ENCODE data around the gene CWF19L1. TPM values are rescaled to one million over a fixed set of nuclear protein-coding genes. Genes with fewer than 3 reads are reported as not detected.
A peak's percentile ranks its signal among the peaks of the same experiment; 100 is the strongest.

CWF19L1 gene
- total and polyA plus RNA-seq, 2 of the 13 experiments (the other 11 are each of a cell fraction or from before 2014, with no cell fraction given), result 13.6 to 42.1 TPM

DNA sequence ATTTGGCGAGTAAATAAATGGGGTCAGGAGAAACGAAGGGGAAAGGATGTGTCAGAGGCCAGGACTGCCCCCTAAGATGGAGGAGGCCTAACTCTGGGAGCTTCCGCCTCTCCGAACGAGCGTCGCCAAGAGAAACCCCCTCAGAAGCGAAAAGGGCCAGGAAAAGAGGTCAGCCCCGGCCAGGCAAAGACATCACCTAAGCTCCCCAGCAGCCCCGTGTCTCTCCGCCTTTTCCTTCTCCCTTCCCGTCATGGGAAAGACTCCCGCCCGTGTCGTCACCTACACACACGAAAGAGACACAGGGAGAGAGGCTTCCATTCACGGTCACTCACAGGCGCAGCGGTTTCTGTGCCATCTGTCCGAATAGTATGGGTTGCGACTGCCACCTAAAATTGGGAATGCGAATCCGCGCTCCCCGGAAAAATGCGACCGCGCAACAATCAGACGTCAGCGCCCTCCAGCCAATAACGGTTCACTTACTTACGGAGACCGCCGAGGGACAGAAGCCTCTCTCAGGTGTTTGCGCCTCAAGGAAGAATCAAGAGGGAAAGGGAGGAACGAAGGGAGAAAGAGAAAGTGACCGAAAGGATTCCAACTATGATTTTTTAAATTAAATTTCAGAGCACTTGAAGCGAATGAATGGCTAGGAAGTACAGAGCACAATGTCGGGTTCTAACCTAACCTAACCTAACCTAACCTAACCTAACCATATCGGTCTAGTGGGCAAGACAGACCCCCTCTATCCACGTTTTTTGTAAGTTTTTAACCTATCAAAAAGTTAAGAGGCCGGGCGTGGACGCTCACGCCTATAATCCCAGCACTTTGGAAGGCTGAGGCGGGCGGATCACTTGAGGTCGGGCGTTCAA is at the start of gene CWF19L1 (continued):
- TF ChIP-seq TEAD2 (CRISPR knock-in tag; IDR thresholded peaks at IDR 0.05), result no peak
- no peak for TF ChIP-seq ZNF839 (CRISPR knock-in tag; IDR thresholded peaks at IDR 0.05; ENCODE audit: borderline replicate concordance)
- TF ChIP-seq RBAK (CRISPR knock-in tag; IDR thresholded peaks at IDR 0.05), result no peak
- TF ChIP-seq, protein P1, sequence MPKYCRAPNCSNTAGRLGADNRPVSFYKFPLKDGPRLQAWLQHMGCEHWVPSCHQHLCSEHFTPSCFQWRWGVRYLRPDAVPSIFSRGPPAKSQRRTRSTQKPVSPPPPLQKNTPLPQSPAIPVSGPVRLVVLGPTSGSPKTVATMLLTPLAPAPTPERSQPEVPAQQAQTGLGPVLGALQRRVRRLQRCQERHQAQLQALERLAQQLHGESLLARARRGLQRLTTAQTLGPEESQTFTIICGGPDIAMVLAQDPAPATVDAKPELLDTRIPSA (CRISPR knock-in tag; IDR thresholded peaks at IDR 0.05; ENCODE audit: borderline replicate concordance), result no peak
- no peak for TF ChIP-seq KLF9 (CRISPR knock-in tag; IDR thresholded peaks at IDR 0.05; ENCODE audit: low read depth)
- TF ChIP-seq, protein P2, sequence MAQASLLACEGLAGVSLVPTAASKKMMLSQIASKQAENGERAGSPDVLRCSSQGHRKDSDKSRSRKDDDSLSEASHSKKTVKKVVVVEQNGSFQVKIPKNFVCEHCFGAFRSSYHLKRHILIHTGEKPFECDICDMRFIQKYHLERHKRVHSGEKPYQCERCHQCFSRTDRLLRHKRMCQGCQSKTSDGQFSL (CRISPR knock-in tag; IDR thresholded peaks at IDR 0.05), result no peak
- TF ChIP-seq ZBTB3 (CRISPR knock-in tag; IDR thresholded peaks at IDR 0.05; ENCODE audit: borderline replicate concordance, low read depth), result no peak
- TF ChIP-seq ZNF530 (CRISPR knock-in tag; IDR thresholded peaks at IDR 0.05; ENCODE audit: low read depth), result no peak
- TF ChIP-seq ZBTB7B (CRISPR knock-in tag; IDR thresholded peaks at IDR 0.05), result no peak
- TF ChIP-seq ZSCAN9 (CRISPR knock-in tag; IDR thresholded peaks at IDR 0.05; ENCODE audit: borderline replicate concordance), result peak; percentile 42; the same call in 1 of the 2 replicates
- TF ChIP-seq ZNF674 (CRISPR knock-in tag; IDR thresholded peaks at IDR 0.05; ENCODE audit: low read depth), result no peak
- 0 out of 2 replicates have a peak, but pooled peaks have one; percentile 43 for TF ChIP-seq ZKSCAN8 (CRISPR knock-in tag; IDR thresholded peaks at IDR 0.05; ENCODE audit: borderline replicate concordance)
- TF ChIP-seq, protein P3, sequence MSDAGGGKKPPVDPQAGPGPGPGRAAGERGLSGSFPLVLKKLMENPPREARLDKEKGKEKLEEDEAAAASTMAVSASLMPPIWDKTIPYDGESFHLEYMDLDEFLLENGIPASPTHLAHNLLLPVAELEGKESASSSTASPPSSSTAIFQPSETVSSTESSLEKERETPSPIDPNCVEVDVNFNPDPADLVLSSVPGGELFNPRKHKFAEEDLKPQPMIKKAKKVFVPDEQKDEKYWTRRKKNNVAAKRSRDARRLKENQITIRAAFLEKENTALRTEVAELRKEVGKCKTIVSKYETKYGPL (CRISPR knock-in tag; IDR thresholded peaks at IDR 0.05), result no peak
- no peak for TF ChIP-seq ZMYM3 (CRISPR knock-in tag; IDR thresholded peaks at IDR 0.05)
- no peak for TF ChIP-seq ZNF224 (CRISPR knock-in tag; IDR thresholded peaks at IDR 0.05)
- TF ChIP-seq ESRRA (CRISPR knock-in tag; IDR thresholded peaks at IDR 0.05; ENCODE audit: low read depth), result no peak
- no peak for TF ChIP-seq PAX8 (CRISPR knock-in tag; IDR thresholded peaks at IDR 0.05; ENCODE audit: borderline replicate concordance)
- TF ChIP-seq, protein P4, sequence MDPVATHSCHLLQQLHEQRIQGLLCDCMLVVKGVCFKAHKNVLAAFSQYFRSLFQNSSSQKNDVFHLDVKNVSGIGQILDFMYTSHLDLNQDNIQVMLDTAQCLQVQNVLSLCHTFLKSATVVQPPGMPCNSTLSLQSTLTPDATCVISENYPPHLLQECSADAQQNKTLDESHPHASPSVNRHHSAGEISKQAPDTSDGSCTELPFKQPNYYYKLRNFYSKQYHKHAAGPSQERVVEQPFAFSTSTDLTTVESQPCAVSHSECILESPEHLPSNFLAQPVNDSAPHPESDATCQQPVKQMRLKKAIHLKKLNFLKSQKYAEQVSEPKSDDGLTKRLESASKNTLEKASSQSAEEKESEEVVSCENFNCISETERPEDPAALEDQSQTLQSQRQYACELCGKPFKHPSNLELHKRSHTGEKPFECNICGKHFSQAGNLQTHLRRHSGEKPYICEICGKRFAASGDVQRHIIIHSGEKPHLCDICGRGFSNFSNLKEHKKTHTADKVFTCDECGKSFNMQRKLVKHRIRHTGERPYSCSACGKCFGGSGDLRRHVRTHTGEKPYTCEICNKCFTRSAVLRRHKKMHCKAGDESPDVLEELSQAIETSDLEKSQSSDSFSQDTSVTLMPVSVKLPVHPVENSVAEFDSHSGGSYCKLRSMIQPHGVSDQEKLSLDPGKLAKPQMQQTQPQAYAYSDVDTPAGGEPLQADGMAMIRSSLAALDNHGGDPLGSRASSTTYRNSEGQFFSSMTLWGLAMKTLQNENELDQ (CRISPR knock-in tag; IDR thresholded peaks at IDR 0.05; ENCODE audit: borderline replicate concordance), result no peak
- TF ChIP-seq ZNF557 (CRISPR knock-in tag; IDR thresholded peaks at IDR 0.05), result no peak
- TF ChIP-seq ZNF878 (CRISPR knock-in tag; IDR thresholded peaks at IDR 0.05), result no peak
- TF ChIP-seq, protein P5, sequence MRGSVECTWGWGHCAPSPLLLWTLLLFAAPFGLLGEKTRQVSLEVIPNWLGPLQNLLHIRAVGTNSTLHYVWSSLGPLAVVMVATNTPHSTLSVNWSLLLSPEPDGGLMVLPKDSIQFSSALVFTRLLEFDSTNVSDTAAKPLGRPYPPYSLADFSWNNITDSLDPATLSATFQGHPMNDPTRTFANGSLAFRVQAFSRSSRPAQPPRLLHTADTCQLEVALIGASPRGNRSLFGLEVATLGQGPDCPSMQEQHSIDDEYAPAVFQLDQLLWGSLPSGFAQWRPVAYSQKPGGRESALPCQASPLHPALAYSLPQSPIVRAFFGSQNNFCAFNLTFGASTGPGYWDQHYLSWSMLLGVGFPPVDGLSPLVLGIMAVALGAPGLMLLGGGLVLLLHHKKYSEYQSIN (CRISPR knock-in tag; IDR thresholded peaks at IDR 0.05; ENCODE audit: borderline replicate concordance), result no peak
- no peak for TF ChIP-seq ZIK1 (CRISPR knock-in tag; IDR thresholded peaks at IDR 0.05; ENCODE audit: borderline replicate concordance, low read depth)
- TF ChIP-seq MYNN (CRISPR knock-in tag; IDR thresholded peaks at IDR 0.05; ENCODE audit: low read depth), result no peak
- TF ChIP-seq, protein P6, sequence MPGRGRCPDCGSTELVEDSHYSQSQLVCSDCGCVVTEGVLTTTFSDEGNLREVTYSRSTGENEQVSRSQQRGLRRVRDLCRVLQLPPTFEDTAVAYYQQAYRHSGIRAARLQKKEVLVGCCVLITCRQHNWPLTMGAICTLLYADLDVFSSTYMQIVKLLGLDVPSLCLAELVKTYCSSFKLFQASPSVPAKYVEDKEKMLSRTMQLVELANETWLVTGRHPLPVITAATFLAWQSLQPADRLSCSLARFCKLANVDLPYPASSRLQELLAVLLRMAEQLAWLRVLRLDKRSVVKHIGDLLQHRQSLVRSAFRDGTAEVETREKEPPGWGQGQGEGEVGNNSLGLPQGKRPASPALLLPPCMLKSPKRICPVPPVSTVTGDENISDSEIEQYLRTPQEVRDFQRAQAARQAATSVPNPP (CRISPR knock-in tag; IDR thresholded peaks at IDR 0.05), result 0 out of 2 replicates have a peak, but pooled peaks have one; percentile 50

Measured in HepG2 (cell line).